NCI-H774 (cell line): ENCODE data around the gene GPR180.
"Not testable (repeated sequence)": the region's sequence is repeated elsewhere in the genome, so short reads cannot be mapped to it uniquely, and the experiment has no call there.

Experiments
- DNase-seq: peaks from one replicate; lab custom pipeline; 2025; lab: John Stamatoyannopoulos, UW

Gene GPR180

GRCh38 chr13:94596575-94596971 is 5.1 kb upstream of the GPR180 start:
- DNase-seq, result no peak

- DNase-seq, result no peak
These were observed 3.4 kb upstream of the GPR180 start for GRCh38 chr13:94598281-94598680.

GRCh38 chr13:94599877-94600276 is 1.8 kb upstream of the GPR180 start:
- DNase-seq, result no peak

- DNase-seq, result no peak
These were observed 810 bp downstream of the GPR180 start for GRCh38 chr13:94602467-94602866.

DNA sequence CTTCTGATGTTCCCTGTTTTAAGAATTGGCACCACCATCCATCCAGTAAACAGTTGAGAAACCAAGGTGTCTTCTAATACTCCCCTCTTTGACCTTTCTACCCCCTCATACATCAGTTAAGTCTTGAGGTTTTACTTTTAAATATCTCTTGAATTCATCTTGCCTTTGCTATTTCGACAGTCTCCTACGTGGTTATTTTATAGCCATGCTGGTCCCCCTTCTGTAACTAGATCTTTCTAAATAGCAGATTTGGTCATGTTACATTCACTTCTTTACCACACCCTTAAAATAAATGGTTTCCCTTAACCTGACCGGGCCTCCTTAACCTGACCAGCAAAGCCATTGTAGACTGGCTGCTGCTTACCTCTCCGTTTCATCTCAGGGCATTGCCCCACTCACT is 5.4 kb downstream of the GPR180 start:
- no peak for DNase-seq

GRCh38 chr13:94607939-94608338 is 6.3 kb downstream of the GPR180 start:
- DNase-seq, result no peak

GRCh38 chr13:94608586-94608985 is 6.9 kb downstream of the GPR180 start:
- no peak for DNase-seq

GRCh38 chr13:94609196-94609595 is 7.5 kb downstream of the GPR180 start:
- no peak for DNase-seq

DNA sequence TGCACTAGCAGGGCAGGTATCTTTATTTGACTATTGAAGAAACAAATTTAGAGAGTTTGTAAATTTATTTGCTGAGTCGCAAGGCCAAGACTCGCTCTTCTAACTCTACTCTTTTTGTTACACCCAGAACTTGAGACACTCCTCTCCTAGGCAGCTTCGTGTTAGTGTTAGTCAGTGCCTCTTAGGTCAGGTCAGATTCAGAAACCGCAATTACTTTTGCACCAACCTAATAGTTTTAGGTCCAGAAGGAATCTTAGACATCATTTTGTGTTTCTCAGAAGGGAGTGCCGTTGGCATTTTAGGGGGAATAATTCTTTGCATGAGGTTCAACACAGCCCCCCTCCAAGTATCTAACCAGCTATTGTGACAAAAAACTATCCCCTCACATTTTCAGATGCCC is 8.8 kb downstream of the GPR180 start:
- no peak for DNase-seq

- no peak for DNase-seq
These were observed 10.4 kb downstream of the GPR180 start for GRCh38 chr13:94612050-94612449.

DNA sequence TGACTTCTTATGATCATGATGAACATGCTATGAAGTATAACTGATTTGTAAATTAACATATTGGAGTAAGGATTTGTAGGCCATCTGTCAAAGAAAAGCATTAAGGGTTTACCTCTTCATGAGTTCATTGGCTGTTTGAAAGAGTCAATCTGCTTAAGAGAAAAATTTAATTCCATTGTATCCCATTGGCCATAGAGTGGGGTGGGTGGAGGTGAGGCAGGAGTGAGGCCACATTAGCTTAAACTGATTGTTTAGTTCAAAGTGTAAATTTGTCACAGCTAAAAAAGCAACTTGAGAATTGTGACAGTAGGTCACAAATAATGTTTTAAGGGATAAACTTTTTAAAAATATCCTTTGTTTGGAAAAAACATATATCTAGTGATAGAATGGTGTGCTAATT is 11.4 kb downstream of the GPR180 start:
- no peak for DNase-seq

DNA sequence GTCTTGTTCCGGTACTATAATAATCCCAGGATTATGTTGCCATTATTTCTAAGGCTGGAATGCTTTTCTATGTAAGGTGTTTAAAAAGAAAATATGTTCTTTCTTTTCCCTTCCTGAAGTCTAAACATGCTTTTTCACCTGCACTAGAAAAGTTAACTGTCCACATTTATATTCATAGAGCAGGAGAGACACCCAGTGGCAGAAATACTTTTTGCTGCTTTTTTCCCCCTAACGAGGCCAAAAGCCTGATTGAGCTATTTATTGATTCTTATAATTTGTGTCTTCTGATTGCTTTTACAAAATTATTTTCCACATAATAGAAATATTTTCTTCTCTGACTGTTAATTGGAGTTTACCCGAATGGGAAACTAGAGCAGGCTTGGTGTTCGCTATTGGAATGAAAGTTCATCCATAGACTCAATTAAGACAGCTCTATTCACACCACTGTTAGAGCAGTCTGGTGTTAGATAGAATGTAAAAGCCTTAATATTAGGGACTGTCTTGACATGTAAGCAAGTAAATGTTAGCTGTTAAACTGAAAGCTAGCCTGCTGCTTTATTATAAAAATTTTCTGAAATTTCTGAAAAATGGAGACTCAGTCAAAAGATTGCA is 15.8 kb downstream of the GPR180 start:
- no peak for DNase-seq

DNA sequence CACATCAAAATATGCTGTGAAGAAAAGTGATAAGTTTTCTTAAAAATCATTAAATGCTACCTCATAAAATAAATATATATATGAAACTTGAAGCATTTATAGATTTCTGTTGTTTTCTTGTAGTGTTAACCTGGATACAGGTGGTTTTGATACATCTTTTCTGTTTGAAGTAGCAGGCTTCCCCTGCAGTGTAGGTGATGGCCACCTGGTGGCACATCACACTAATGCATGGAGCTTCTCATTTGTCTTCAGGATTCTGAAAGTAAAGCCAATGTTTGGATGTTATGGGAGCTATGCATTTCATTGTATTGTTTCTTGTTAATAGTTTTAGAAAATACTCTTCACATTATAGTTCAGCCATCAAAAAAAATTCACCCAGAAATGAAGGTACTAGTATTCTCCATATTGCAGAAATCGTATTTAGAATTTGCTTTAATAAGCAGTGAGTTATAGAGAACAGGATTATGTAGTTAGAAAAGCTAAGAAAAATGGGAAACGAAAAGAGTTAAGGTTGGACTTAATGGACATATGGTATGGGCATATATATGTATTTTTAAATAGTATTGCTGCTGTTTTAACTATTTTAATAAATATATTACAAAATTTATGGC is 18.7 kb downstream of the GPR180 start:
- DNase-seq, result peak; percentile 39

DNA sequence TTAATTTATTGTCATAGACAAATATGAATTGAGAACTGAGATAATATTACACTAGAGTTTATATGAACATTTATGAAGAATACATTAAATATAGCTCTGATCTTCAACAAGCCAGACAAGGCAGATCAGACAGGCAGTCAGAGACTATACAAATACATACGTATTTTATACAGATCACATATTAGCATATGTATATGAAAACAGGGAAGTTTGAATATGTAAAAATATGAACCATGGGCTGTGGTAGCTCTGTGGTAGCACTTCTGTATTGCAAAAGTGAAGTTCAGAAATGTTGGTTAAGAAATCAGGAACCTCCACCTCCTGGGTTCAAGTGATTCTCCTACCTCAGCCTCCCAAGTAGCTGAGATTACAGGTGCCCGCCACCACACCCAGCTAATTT is 20.7 kb downstream of the GPR180 start:
- no peak for DNase-seq

DNA sequence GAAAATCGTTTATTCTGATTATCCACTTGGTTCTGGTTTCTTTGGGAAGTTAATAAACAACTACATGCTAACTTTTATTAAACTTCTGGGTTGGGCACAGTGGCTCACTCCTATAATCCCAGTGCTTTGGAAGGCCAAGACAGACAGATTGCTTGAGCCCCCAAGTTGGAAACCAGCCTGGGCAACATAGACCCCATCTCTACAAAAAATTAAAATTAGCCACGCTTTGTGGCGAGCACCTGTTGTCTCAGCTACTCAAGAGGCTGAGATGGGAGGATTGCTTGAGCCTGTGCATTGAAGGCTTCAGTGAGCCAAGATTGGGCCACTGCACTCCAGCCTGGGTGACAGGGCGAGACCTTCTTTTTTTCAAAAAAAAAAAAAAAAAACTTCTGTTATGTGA is 21.7 kb downstream of the GPR180 start:
- DNase-seq, result no peak

- DNase-seq, result no peak
These were observed 29.2 kb downstream of the GPR180 start for GRCh38 chr13:94630858-94631257.

- DNase-seq, result no peak
These were observed 30.7 kb downstream of the GPR180 start for GRCh38 chr13:94632226-94632980.

DNA sequence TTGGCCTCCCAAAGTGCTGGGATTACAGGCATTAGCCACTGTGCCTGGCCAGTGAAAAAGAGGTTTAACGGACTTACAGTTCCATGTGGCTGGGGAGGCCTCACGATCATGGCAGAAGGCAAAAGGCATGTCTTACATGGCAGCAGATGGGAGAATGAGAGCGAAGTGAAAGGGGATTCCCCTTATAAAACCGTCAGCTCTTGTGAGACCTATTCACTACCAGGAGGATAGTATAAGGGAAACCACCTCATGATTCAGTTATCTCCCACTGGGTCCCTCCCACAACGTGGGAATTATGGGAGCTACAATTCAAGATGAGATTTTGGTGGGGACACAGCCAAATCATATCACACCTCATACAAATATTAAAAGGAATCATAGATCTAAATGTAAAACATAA is 34.4 kb downstream of the GPR180 start:
- not testable (repeated sequence) for DNase-seq

- DNase-seq, result no peak
These were observed 35.4 kb downstream of the GPR180 start for GRCh38 chr13:94636942-94637578.

DNA sequence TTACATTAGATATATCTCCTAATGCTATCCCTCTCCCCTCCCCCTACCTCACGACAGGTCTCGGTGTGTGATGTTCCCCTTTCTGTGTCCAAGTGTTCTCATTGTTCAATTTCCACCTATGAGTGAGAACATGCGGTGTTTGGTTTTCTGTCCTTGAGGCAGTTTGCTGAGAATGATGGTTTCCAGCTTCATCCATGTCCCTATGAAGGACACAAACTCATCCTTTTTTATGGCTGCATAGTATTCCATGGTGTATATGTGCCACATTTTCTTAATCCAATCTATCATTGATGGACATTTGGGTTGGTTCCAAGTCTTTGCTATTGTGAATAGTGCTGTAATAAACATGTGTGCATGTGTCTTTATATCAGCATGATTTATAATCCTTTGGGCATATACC is 36.0 kb downstream of the GPR180 start:
- DNase-seq, result not testable (repeated sequence)

- no peak for DNase-seq
These were observed 39.1 kb downstream of the GPR180 start for GRCh38 chr13:94640721-94641120.

- DNase-seq, result peak; percentile 79
These were observed 39.8 kb downstream of the GPR180 start for GRCh38 chr13:94641409-94641941.

DNA sequence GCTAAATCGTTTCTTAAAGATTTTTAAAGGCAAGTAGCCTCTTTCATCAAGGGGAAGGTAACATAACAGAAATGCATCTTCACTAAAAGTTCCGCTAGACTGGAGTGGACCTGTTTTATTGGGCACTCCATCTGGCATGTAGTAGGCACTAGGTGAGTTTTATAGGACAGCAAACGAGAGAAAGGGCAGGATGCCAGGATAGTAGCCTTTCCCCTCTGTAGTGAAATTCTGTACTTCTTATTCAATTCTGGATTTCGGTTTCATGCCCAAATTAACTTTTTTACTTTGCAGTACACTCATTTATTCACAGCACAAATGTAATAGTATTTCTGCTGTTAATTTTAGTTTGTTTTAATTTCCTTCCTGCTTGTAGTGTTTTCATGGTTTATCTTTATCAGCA is 45.2 kb downstream of the GPR180 start:
- DNase-seq, result no peak
